ENCODE measurements around the gene OR2W1.

GRCh38 chr6:29014729-29015608 lies 30.0 kb downstream of the OR2W1 start:
- TF ChIP-seq CTCF (conservative IDR thresholded peaks at IDR 0.05; ENCODE audit: low read depth, low read length): no peak
- TF ChIP-seq EZH2 (IDR thresholded peaks at IDR 0.05; ENCODE audit: borderline replicate concordance, low read depth, low read length, poor library complexity, severe bottlenecking): no peak

Measured in A673 (cell line).